ENCODE measurements around the gene FZD7. TPM values are rescaled to one million over a fixed set of nuclear protein-coding genes. Genes with fewer than 3 reads are reported as not detected.

The FZD7 gene
- total and polyA plus RNA-seq, 10 donors, result 0.87 to 4.4 (median 1.9) TPM

DNA sequence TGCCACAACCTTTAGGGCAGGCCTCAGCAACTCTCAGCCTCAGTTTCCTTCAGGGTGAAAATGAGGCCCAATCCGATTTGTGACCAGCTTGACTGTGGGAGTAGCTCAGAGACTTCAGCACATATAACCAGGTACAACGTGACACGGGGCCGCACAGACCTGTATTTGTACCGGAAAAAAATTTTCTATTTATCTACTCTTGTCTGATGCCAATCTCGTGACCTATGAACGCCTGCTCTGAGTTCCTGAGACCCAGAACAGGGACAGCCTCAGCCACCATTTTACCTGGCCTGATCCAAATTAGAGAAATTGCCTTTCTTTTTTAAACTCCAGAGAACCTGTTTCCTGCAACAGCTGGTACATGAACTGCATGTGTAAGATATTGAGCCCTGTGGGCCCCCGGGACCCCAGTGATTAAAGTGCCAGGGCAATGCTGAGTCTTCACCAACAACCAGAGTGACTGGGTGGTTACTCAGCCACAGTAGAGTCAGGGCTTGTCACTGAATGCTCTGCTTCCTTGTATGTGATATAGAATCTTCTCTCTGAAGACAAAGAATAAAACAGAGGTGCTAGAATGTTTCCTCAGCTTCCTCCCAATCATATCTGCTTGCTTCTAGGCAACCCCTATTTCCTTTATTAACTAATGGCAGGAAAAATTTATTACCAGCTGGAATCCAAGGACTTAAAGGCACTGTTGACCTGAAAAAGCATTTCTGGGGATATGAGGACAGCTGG is 47.8 kb upstream of the FZD7 start:
- 73 to 88% (median 78%) methylated on average over 8 of the region's 8 CpGs for WGBS, 5 donors
- intact Hi-C loops (cut with DNase I; ENCODE audit: low total_unique reads), result no loop called here

DNA sequence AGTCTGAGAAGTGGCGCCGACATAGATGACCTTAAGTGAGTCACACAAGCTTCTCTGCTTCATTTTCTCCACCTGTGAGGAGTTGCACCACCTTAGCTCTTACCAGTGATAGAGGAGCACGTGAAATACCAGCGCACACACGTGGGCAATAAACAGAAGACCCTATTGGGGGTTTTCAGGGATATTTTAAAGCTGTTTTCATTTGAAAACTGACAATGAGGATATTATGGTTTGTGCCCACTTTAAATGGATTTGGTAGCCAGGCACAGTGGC is 47.3 kb upstream of the FZD7 start:
- H3K4me3 ChIP-seq, result no peak overlapping the region
- H3K27ac ChIP-seq, result no peak overlapping the region
- no peaks in the 10 kb centered on the region for H3K4me1 ChIP-seq
- TF ChIP-seq, protein P1, sequence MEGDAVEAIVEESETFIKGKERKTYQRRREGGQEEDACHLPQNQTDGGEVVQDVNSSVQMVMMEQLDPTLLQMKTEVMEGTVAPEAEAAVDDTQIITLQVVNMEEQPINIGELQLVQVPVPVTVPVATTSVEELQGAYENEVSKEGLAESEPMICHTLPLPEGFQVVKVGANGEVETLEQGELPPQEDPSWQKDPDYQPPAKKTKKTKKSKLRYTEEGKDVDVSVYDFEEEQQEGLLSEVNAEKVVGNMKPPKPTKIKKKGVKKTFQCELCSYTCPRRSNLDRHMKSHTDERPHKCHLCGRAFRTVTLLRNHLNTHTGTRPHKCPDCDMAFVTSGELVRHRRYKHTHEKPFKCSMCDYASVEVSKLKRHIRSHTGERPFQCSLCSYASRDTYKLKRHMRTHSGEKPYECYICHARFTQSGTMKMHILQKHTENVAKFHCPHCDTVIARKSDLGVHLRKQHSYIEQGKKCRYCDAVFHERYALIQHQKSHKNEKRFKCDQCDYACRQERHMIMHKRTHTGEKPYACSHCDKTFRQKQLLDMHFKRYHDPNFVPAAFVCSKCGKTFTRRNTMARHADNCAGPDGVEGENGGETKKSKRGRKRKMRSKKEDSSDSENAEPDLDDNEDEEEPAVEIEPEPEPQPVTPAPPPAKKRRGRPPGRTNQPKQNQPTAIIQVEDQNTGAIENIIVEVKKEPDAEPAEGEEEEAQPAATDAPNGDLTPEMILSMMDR (IDR thresholded peaks at IDR 0.05 in 8 of 11, conservative IDR thresholded peaks at IDR 0.05 in 3 of 11), result no peak
- TF ChIP-seq POLR2AphosphoS5 (IDR thresholded peaks at IDR 0.05) (no peak), POLR2A (IDR thresholded peaks at IDR 0.05) (no peak)
- H3K36me3 ChIP-seq, result no peaks in the 10 kb centered on the region
- H3K9me3 ChIP-seq, result no peaks in the 10 kb centered on the region
- 72 to 89% (median 83%) methylated on average over 5 of the region's 5 CpGs for WGBS, 5 donors
- no peaks in the 10 kb centered on the region for H3K27me3 ChIP-seq (replicated peaks in 1 of 7)
- intact Hi-C loops (cut with DNase I; ENCODE audit: low total_unique reads), result no loop called here
- DNase-seq, result no peak

More for the DNA sequence above, 47.8 kb upstream of the FZD7 start:
- H3K27ac ChIP-seq, result no peak overlapping the region
- no peaks in the 10 kb centered on the region for H3K9me3 ChIP-seq
- no peak overlapping the region for H3K4me3 ChIP-seq
- no peaks in the 10 kb centered on the region for H3K27me3 ChIP-seq (replicated peaks in 1 of 7)
- no peaks in the 10 kb centered on the region for H3K4me1 ChIP-seq
- no peak for DNase-seq
- no peak for TF ChIP-seq POLR2AphosphoS5 (IDR thresholded peaks at IDR 0.05)
- H3K36me3 ChIP-seq, result no peaks in the 10 kb centered on the region

DNA sequence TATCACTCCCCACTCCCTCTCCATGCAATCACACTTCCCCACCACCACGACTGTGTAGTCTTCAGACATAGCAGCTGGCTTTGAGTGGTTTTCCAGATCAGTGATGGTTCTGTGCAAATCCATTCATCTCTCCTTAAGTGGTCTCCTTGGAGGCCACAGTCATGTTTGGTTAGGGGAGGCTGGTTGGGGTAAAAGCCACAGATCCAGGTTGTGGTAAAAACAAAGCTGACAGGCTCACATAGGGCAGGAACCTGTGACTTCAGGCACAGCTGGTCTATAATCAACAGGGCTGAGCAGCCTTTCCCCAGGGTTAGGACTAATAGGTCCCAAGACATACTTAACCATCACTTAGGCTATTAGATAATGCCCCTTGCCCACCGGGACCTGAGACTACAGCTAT is 46.2 kb upstream of the FZD7 start:
- no peaks in the 10 kb centered on the region for H3K36me3 ChIP-seq
- no peak for DNase-seq
- WGBS, 5 donors, result 60 to 77% (median 66%) methylated on average over 2 of the region's 2 CpGs
- H3K27me3 ChIP-seq (replicated peaks in 1 of 7), result no peaks in the 10 kb centered on the region
- H3K4me3 ChIP-seq, result no peak overlapping the region
- H3K27ac ChIP-seq, result no peak overlapping the region
- TF ChIP-seq, protein P1 (IDR thresholded peaks at IDR 0.05 in 8 of 11, conservative IDR thresholded peaks at IDR 0.05 in 3 of 11), result no peak
- TF ChIP-seq POLR2A (IDR thresholded peaks at IDR 0.05), result no peak
- no peak for TF ChIP-seq POLR2AphosphoS5 (IDR thresholded peaks at IDR 0.05)
- intact Hi-C loops (cut with DNase I; ENCODE audit: low total_unique reads), result no loop called here
- H3K4me1 ChIP-seq, result no peaks in the 10 kb centered on the region
- no peaks in the 10 kb centered on the region for H3K9me3 ChIP-seq

DNA sequence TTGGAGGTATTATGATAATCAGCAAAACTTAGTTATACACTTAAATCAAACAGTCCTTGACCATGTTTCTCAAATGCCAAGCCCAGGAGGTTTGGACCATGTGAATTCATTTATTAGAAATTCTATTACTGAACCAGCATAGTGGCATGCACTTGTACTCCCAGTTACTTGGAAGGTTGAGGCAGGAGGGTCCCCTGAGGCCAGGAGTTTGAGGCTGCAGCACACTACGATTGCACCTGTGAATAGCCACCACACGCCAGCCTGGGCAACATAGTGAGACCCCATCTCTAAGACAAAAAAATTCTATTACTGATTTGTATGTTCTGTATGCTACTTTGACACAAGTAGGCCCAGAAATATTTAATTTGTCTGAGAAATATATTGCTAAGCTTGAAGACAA is 43.6 kb upstream of the FZD7 start:
- Histone ChIP-seq H3K27me3 (replicated peaks in 1 of 7) (no peaks in the 10 kb centered on the region), H3K4me3 (no peak overlapping the region), H3K27ac (no peak overlapping the region), H3K9me3 (no peaks in the 10 kb centered on the region), H3K4me1 (no peaks in the 10 kb centered on the region), H3K36me3 (no peaks in the 10 kb centered on the region)
- WGBS, 5 donors, result 91 to 100% (median 97%) methylated on average over 2 of the region's 2 CpGs
- intact Hi-C loops (cut with DNase I; ENCODE audit: low total_unique reads), result no loop called here
- TF ChIP-seq POLR2AphosphoS5 (IDR thresholded peaks at IDR 0.05) (no peak), POLR2A (IDR thresholded peaks at IDR 0.05) (no peak)
- TF ChIP-seq, protein P1 (IDR thresholded peaks at IDR 0.05 in 8 of 11, conservative IDR thresholded peaks at IDR 0.05 in 3 of 11), result no peak
- DNase-seq, result no peak

DNA sequence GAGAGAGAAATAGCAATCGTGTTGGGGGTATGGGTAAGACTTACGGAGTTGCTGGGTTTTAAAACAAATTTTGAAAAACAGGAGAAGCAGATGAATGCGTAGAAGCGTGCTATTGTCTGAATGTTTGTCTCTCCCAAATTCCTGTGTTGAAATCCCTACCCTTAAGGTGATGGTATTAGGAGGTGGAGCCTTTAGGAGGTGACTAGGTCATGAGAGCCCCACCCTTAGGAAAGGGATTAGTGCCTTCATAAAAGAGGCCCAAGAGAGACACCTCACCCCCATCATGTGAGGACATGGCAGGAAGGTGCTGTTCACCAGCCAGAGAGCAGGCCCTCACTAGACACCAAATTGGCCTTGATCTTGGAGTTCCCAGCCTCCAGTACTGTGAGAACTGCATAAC is 40.7 kb upstream of the FZD7 start:
- no peaks in the 10 kb centered on the region for H3K4me1 ChIP-seq
- H3K27me3 ChIP-seq (replicated peaks in 1 of 7), result peaks cover 0 to 6% (median 0%) of the 10 kb centered on the region in 7 donors
- DNase-seq, result no peak
- H3K4me3 ChIP-seq, result no peak overlapping the region
- no peaks in the 10 kb centered on the region for H3K9me3 ChIP-seq
- H3K27ac ChIP-seq, result no peak overlapping the region
- no peaks in the 10 kb centered on the region for H3K36me3 ChIP-seq
- intact Hi-C loops (cut with DNase I; ENCODE audit: low total_unique reads), result no loop called here
- TF ChIP-seq, protein P1 (IDR thresholded peaks at IDR 0.05 in 8 of 11, conservative IDR thresholded peaks at IDR 0.05 in 3 of 11), result no peak
- TF ChIP-seq POLR2AphosphoS5 (IDR thresholded peaks at IDR 0.05) (no peak), POLR2A (IDR thresholded peaks at IDR 0.05) (no peak)
- 95 to 97% (median 97%) methylated on average over 4 of the region's 4 CpGs for WGBS, 5 donors
